BLaER1 (cell line): ENCODE results near the gene RRP8.

Source experiments
- H3K27ac ChIP-seq: shearing (Covaris generic); formaldehyde crosslinking; 2 replicates; pipeline ENCODE4 v1.8.1; 2022
- H3K27me3 ChIP-seq: shearing (Covaris generic); formaldehyde crosslinking; 2 replicates; pipeline ENCODE4 v1.8.1; 2022
- H3K36me3 ChIP-seq: shearing (Covaris generic); formaldehyde crosslinking; 2 replicates; pipeline ENCODE4 v1.8.1; 2022
- H3K4me1 ChIP-seq: shearing (Covaris generic); formaldehyde crosslinking; 2 replicates; pipeline ENCODE4 v1.8.1; 2022
- H3K4me2 ChIP-seq: shearing (Covaris generic); formaldehyde crosslinking; 2 replicates; pipeline ENCODE4 v1.8.1; 2022
- H3K4me3 ChIP-seq: shearing (Covaris generic); formaldehyde crosslinking; 2 replicates; pipeline ENCODE4 v1.8.1; 2022
- H3K9ac ChIP-seq: shearing (Covaris generic); formaldehyde crosslinking; 2 replicates; pipeline ENCODE4 v1.8.1; 2022
- H3K9me3 ChIP-seq: shearing (Covaris generic); formaldehyde crosslinking; 2 replicates; pipeline ENCODE4 v1.8.1; 2022
- H4K20me1 ChIP-seq: shearing (Covaris generic); formaldehyde crosslinking; 2 replicates; pipeline ENCODE4 v1.8.1; 2022
- Cebpa-rat ChIP-seq: shearing (Covaris generic); IDR thresholded peaks from 2 replicates; pipeline ENCODE4 v1.8.1; 2022

The RRP8 gene

GRCh38 chr11:6633422-6634408 lies 30.3 kb upstream of the RRP8 start:
- Histone ChIP-seq H3K27ac (no peak overlapping the region), H3K9ac (no peak overlapping the region), H3K4me2 (no peak overlapping the region), H3K27me3 (no peaks in the 10 kb centered on the region), H3K4me3 (no peak overlapping the region), H3K36me3 (peaks cover 80% of the 10 kb centered on the region), H3K9me3 (no peaks in the 10 kb centered on the region), H4K20me1 (0 out of 2 replicates have a peak, but pooled peaks cover 10% of the 10 kb centered on the region), H3K4me1 (peaks cover 15% of the 10 kb centered on the region)
- TF ChIP-seq Cebpa-rat: no peak

DNA sequence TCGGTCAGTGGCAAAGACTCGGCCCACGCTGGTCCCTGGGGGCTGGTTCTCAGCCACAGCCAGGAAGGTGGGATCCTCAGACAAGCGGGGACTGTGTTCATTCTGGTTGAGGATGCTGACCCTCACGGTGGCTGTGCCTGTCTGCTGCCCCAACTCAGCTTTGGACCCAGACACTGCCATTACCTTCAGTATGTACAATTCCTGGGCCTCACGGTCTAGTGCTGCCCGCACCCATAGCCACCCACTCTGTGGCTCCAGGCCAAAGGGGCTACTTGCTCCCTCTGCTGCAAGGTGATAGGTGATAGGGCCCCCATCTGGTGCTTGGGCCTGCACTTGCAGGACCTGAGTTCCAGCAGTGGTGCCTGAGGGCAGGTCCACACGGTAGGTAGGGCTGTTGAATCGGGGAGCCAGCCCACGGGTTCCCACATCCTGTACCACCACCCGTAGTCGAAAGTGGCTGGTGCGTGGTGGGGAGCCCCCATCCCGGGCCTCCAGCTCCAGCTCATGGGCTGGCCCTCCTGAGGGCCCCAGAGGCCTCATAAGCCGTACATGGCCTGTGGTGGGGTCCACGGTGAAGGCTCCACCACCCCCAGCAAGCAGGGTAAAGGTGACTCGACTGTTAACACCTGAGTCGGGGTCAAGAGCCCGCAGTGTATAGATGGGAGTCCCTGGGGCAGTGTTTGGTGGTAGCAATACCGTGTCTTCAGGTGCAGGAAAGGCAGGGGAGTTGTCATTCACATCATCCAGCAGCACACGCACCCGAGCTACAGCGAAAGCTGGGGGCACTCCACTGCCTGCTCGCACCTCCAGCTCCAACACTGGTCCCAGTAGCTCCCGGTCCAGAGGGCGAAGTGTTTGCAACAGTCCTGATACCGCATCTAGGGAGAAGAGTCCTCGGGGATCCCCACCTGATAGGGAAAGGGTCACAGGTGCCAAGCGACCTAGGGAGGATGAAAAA lies 29.0 kb upstream of the RRP8 start:
- H3K27me3 ChIP-seq: no peaks in the 10 kb centered on the region
- peaks cover 79% of the 10 kb centered on the region for H3K36me3 ChIP-seq
- H4K20me1 ChIP-seq: 0 out of 2 replicates have a peak, but pooled peaks cover 6% of the 10 kb centered on the region
- peaks cover 15% of the 10 kb centered on the region for H3K4me1 ChIP-seq
- no peak overlapping the region for H3K27ac ChIP-seq
- H3K9ac ChIP-seq: no peak overlapping the region
- no peaks in the 10 kb centered on the region for H3K9me3 ChIP-seq
- H3K4me2 ChIP-seq: no peak overlapping the region
- no peak for TF ChIP-seq Cebpa-rat
- H3K4me3 ChIP-seq: no peak overlapping the region

- Histone ChIP-seq H3K9ac (no peak overlapping the region), H3K27me3 (no peaks in the 10 kb centered on the region), H3K4me2 (no peak overlapping the region), H3K27ac (no peak overlapping the region), H3K9me3 (no peaks in the 10 kb centered on the region), H4K20me1 (no peaks in the 10 kb centered on the region), H3K4me3 (no peak overlapping the region), H3K4me1 (peaks cover 13% of the 10 kb centered on the region), H3K36me3 (peaks cover 79% of the 10 kb centered on the region)
- TF ChIP-seq Cebpa-rat: no peak
Observed at GRCh38 chr11:6631361-6631890, 28.0 kb upstream of the RRP8 start.

GRCh38 chr11:6630632-6631291 lies 27.3 kb upstream of the RRP8 start:
- Histone ChIP-seq H4K20me1 (no peaks in the 10 kb centered on the region), H3K4me1 (peaks cover 6% of the 10 kb centered on the region), H3K27me3 (no peaks in the 10 kb centered on the region), H3K27ac (no peak overlapping the region), H3K4me2 (no peak overlapping the region), H3K4me3 (no peak overlapping the region), H3K9ac (no peak overlapping the region), H3K9me3 (no peaks in the 10 kb centered on the region), H3K36me3 (peaks cover 84% of the 10 kb centered on the region)
- no peak for TF ChIP-seq Cebpa-rat

- TF ChIP-seq Cebpa-rat: no peak
- peaks cover 91% of the 10 kb centered on the region for H3K36me3 ChIP-seq
- no peaks in the 10 kb centered on the region for H3K4me1 ChIP-seq
- no peak overlapping the region for H3K9ac ChIP-seq
- no peak overlapping the region for H3K27ac ChIP-seq
- H3K4me3 ChIP-seq: no peak overlapping the region
- H3K27me3 ChIP-seq: no peaks in the 10 kb centered on the region
- no peaks in the 10 kb centered on the region for H3K9me3 ChIP-seq
- H3K4me2 ChIP-seq: no peak overlapping the region
- H4K20me1 ChIP-seq: no peaks in the 10 kb centered on the region
Observed at GRCh38 chr11:6629892-6630631, 26.6 kb upstream of the RRP8 start.

- no peak for TF ChIP-seq Cebpa-rat
- no peaks in the 10 kb centered on the region for H4K20me1 ChIP-seq
- H3K27me3 ChIP-seq: no peaks in the 10 kb centered on the region
- peaks cover 96% of the 10 kb centered on the region for H3K36me3 ChIP-seq
- no peak overlapping the region for H3K9ac ChIP-seq
- no peak overlapping the region for H3K4me3 ChIP-seq
- no peak overlapping the region for H3K27ac ChIP-seq
- no peaks in the 10 kb centered on the region for H3K9me3 ChIP-seq
- H3K4me2 ChIP-seq: no peak overlapping the region
- H3K4me1 ChIP-seq: no peaks in the 10 kb centered on the region
Observed at GRCh38 chr11:6629573-6629891, 26.1 kb upstream of the RRP8 start.

GRCh38 chr11:6628526-6628925 lies 25.1 kb upstream of the RRP8 start:
- no peak overlapping the region for H3K4me2 ChIP-seq
- peaks cover 98% of the 10 kb centered on the region for H3K36me3 ChIP-seq
- no peaks in the 10 kb centered on the region for H3K4me1 ChIP-seq
- H3K27ac ChIP-seq: no peak overlapping the region
- H3K4me3 ChIP-seq: no peak overlapping the region
- H3K9me3 ChIP-seq: no peaks in the 10 kb centered on the region
- no peaks in the 10 kb centered on the region for H4K20me1 ChIP-seq
- no peak overlapping the region for H3K9ac ChIP-seq
- no peaks in the 10 kb centered on the region for H3K27me3 ChIP-seq
- no peak for TF ChIP-seq Cebpa-rat

GRCh38 chr11:6627762-6628241 lies 24.4 kb upstream of the RRP8 start:
- peaks cover 98% of the 10 kb centered on the region for H3K36me3 ChIP-seq
- H3K4me2 ChIP-seq: no peak overlapping the region
- no peaks in the 10 kb centered on the region for H3K27me3 ChIP-seq

More at GRCh38 chr11:6627762-6628241, 24.4 kb upstream of the RRP8 start:
- no peak for TF ChIP-seq Cebpa-rat
- no peak overlapping the region for H3K9ac ChIP-seq
- no peak overlapping the region for H3K4me3 ChIP-seq
- H3K4me1 ChIP-seq: peaks cover 2% of the 10 kb centered on the region; the same call in 1 of the 2 replicates
- H3K27ac ChIP-seq: no peak overlapping the region
- H4K20me1 ChIP-seq: no peaks in the 10 kb centered on the region
- H3K9me3 ChIP-seq: no peaks in the 10 kb centered on the region
